Subcutaneous abdominal adipose tissue (tissue), 5 donors: ENCODE measurements around the gene CFAP54.

Experiments
- H3K27ac ChIP-seq: one replicate; pipeline ENCODE4 v1.7.0; 2013; ENCODE audit warnings: low read depth, mild to moderate bottlenecking, inconsistent platforms, low read length, moderate library complexity
- H3K27me3 ChIP-seq, 5 donors: one replicate each; pipeline ENCODE4 v1.7.0; 2013; ENCODE audit warnings: low read length in 5 of 5, inconsistent platforms in 1 of 5; ENCODE audit not compliant: control insufficient read depth in 5 of 5, insufficient read depth in 4 of 5
- H3K36me3 ChIP-seq, 5 donors: one replicate each; pipeline ENCODE4 v1.7.0; 2013; ENCODE audit warnings: low read length in 5 of 5; ENCODE audit not compliant: control insufficient read depth in 5 of 5, insufficient read depth in 5 of 5
- H3K4me1 ChIP-seq, 5 donors: one replicate each; pipeline ENCODE4 v1.7.0; 2013; ENCODE audit warnings: low read length in 5 of 5, mild to moderate bottlenecking in 3 of 5, moderate library complexity in 1 of 5; ENCODE audit not compliant: control insufficient read depth in 5 of 5, insufficient read depth in 5 of 5
- H3K4me3 ChIP-seq, 5 donors: one replicate each; pipeline ENCODE4 v1.7.0; 2013; ENCODE audit warnings: low read length in 5 of 5, low read depth in 1 of 5
- H3K9ac ChIP-seq, 5 donors: one replicate each; pipeline ENCODE4 v1.7.0; 2013; ENCODE audit warnings: low read length in 5 of 5, mild to moderate bottlenecking in 4 of 5, moderate library complexity in 3 of 5
- H3K9me3 ChIP-seq, 5 donors: one replicate each; pipeline ENCODE4 v1.7.0; 2013; ENCODE audit warnings: low read length in 5 of 5; ENCODE audit not compliant: control insufficient read depth in 5 of 5
- donor health status: healthy.
- donor health status: healthy.
- donor health status: healthy.
- donor health status: healthy.
- donor health status: healthy.

The CFAP54 gene, protein sequence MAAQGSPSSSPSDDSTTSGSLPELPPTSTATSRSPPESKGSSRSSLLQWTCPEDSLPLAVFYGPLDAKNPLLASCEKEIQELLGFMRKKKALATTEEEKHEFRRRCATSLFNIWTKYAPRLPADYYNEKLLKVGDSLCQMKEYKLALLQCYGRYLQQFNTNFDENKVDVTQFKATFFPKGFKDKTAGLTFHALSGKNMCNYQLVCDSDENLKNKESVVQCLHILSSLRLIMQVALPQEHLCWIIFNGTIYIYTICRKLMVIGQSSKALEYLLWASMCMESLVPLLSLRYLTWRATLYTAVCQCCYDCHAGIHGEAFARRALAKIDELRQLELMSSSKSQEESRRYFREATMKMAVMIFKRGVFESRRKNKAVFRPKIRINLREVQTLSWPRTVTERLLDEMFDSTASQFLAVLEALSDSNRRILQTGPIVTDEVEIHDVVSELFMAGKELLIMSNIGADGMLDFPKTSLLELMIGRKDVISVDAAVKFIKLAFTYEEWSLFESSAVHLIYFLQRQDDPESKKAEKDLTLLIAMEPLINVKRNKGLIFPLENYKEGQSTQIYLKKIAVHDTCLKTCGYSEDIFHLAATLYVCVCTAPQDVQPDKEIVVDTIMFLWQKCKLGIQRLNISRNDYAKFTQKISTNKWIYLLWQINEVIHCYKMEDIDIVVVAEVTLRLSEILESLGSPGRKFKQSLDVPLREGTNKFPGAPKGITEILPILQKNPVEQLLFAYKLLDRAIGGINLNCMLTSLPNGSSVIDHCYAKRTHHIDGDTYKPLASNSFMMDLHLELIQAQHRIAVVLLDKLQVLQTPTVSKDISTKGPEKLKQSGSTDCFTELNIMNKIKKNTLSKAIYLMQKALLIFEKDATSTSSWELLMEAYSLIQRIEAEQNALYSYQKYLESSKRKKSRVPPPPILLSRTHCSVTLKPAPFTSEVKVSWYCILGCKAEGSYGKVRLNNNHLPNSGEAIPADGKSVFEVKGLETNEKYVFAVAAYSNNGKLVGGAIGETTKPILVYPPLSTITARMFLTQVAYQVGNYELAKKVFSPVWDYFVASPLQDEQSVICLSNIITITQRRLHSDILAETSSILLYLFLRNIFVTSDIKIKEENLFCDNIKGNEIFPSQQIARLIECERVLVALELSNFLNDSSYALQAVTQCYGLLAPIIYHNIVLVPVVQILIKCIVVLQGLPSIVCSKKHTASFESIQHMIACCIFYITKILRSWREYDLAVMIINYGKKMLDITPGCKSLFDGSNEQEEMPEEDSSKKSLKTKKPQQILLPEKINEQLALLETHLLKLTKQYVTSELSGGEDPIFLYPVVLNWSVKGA (N-terminal part only)

GRCh38 chr12:96489392-96490056, at the start of gene CFAP54:
Gene CFAP54, plus strand, starts transcription at chr12:96489577. Its CDS starts 33 bp downstream, at chr12:96489610.
- Histone ChIP-seq H3K27me3 (no peaks in the 10 kb centered on the region), H3K4me3 (peak within 1 kb of the TSS; percentile 61 to 87 (median 78)), H3K27ac (peak within 1 kb of the TSS; percentile 55), H3K4me1 (peaks cover 0 to 10% (median 3%) of the 10 kb centered on the region in 5 donors), H3K9ac (peak within 1 kb of the TSS in 4 of 5 donors; percentile 61 to 81 (median 74)), H3K36me3 (no peaks in the 10 kb centered on the region), H3K9me3 (no peaks in the 10 kb centered on the region)

GRCh38 chr12:96441816-96442215, 47.6 kb upstream of the CFAP54 start:
- H3K27me3 ChIP-seq, result no peaks in the 10 kb centered on the region
- no peak overlapping the region for H3K9ac ChIP-seq
- no peaks in the 10 kb centered on the region for H3K9me3 ChIP-seq
- no peaks in the 10 kb centered on the region for H3K36me3 ChIP-seq
- H3K4me1 ChIP-seq, result peaks cover 0 to 4% (median 0%) of the 10 kb centered on the region in 5 donors
- H3K27ac ChIP-seq, result no peak overlapping the region
- H3K4me3 ChIP-seq, result no peak overlapping the region

DNA sequence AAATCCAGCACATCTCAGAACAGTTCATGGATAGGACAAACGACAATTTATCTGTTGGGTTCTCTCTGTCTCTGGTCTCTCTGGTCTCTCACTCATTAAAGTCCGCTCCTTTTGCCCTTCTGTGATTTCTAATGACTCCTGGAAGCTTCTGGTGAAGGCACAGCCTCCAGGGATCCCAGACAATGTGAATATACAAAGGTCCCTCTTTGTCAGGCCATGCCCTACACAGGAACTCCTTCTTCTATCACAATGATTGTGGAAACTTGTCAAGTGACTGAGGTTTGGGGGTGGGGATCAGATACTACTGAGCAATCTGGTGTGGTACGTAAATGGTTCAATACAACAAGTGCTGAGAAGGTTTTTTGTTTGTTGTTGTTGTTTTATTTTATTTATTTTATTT, 46.5 kb upstream of the CFAP54 start:
- Histone ChIP-seq H3K36me3 (no peaks in the 10 kb centered on the region), H3K9me3 (no peaks in the 10 kb centered on the region), H3K4me1 (peaks cover 0 to 4% (median 0%) of the 10 kb centered on the region in 5 donors), H3K27me3 (no peaks in the 10 kb centered on the region), H3K9ac (no peak overlapping the region), H3K27ac (no peak overlapping the region), H3K4me3 (no peak overlapping the region)

- peaks cover 0 to 4% (median 0%) of the 10 kb centered on the region in 5 donors for H3K4me1 ChIP-seq
- H3K9ac ChIP-seq, result no peak overlapping the region
- no peak overlapping the region for H3K4me3 ChIP-seq
- no peaks in the 10 kb centered on the region for H3K27me3 ChIP-seq
- no peaks in the 10 kb centered on the region for H3K9me3 ChIP-seq
- no peak overlapping the region for H3K27ac ChIP-seq
- no peaks in the 10 kb centered on the region for H3K36me3 ChIP-seq
Observed at GRCh38 chr12:96444399-96444798, 45.0 kb upstream of the CFAP54 start.

DNA sequence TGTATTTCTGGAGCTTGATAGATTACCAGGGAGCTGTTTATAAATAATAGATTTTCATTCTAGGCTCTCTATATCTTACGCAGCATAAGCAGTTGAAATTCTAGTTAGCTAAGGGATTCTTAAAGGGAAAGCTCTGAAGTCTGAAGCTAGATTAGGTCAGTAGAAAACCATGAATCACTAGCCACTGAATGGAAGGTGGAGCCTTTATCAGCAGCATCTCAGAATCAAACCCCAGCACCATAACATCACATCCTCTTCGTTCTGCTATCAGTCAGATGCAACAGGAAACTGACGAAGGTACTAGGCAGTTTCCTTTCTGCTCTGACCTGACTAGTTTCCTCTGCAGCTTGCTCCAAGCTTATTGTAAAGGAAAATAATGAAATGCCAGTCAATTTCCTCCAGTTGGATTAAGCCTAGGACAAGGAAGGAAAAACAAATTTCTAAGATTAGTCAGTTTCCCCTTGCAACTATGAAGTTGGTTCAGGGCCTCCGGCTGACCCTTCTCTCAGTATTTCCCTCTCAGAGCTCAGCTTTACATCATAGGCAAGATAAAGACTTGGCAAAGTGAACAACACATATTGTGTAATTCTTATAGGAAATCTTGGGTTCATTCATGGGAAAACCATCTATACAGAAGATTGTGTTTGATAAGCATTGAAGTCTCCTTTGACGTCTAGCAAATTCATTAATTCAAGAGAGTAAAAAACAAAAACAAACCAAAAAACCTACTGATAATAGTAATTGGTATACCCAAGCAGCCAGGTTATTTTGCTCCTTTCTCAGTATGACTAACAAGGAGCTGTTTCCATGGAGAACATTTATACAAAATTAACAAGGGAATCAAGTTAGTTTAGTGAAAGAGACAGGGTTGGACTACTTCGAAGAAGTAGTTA, 43.4 kb upstream of the CFAP54 start:
- H3K4me1 ChIP-seq, result peaks cover 0 to 4% (median 0%) of the 10 kb centered on the region in 5 donors
- no peak overlapping the region for H3K4me3 ChIP-seq
- H3K9ac ChIP-seq, result peak overlapping the region in 1 of 5 donors; percentile 31
- no peaks in the 10 kb centered on the region for H3K27me3 ChIP-seq
- H3K36me3 ChIP-seq, result no peaks in the 10 kb centered on the region
- no peaks in the 10 kb centered on the region for H3K9me3 ChIP-seq
- peak overlapping the region; percentile 64 for H3K27ac ChIP-seq

GRCh38 chr12:96447256-96447655, 42.1 kb upstream of the CFAP54 start:
- no peaks in the 10 kb centered on the region for H3K36me3 ChIP-seq
- peak overlapping the region; percentile 58 for H3K27ac ChIP-seq

GRCh38 chr12:96448300-96448699, 41.1 kb upstream of the CFAP54 start:
- Histone ChIP-seq H3K27ac (no peak overlapping the region), H3K36me3 (no peaks in the 10 kb centered on the region), H3K4me1 (peaks cover 0 to 4% (median 0%) of the 10 kb centered on the region in 5 donors), H3K9ac (no peak overlapping the region), H3K4me3 (no peak overlapping the region), H3K9me3 (no peaks in the 10 kb centered on the region), H3K27me3 (no peaks in the 10 kb centered on the region)

More at GRCh38 chr12:96447256-96447655, 42.1 kb upstream of the CFAP54 start:
- Histone ChIP-seq H3K4me3 (no peak overlapping the region), H3K4me1 (peaks cover 0 to 4% (median 0%) of the 10 kb centered on the region in 5 donors), H3K27me3 (no peaks in the 10 kb centered on the region), H3K9me3 (no peaks in the 10 kb centered on the region), H3K9ac (no peak overlapping the region)

GRCh38 chr12:96452261-96452922, 37.0 kb upstream of the CFAP54 start:
- Histone ChIP-seq H3K4me1 (no peaks in the 10 kb centered on the region), H3K9me3 (no peaks in the 10 kb centered on the region), H3K36me3 (no peaks in the 10 kb centered on the region), H3K27ac (no peak overlapping the region), H3K9ac (no peak overlapping the region), H3K27me3 (no peaks in the 10 kb centered on the region), H3K4me3 (no peak overlapping the region)
